Esophagus (tissue), 2 donors: ENCODE measurements around the gene NCOA3. TPM values are rescaled to one million over a fixed set of nuclear protein-coding genes. Genes with fewer than 3 reads are reported as not detected.
A peak's percentile ranks its signal among the peaks of the same experiment; 100 is the strongest.

Source experiments
- H3K27ac ChIP-seq, 2 donors: one replicate each; pipeline ENCODE4 v1.5.1; 2013; ENCODE audit warnings: low read depth in 2 of 2, mild to moderate bottlenecking in 2 of 2, inconsistent platforms in 1 of 2, low read length in 1 of 2, moderate library complexity in 1 of 2
- H3K27me3 ChIP-seq, 2 donors: one replicate each; pipeline ENCODE4 v1.6.1; 2013; ENCODE audit warnings: low read length in 2 of 2, control low read depth in 1 of 2, mild to moderate bottlenecking in 1 of 2; ENCODE audit not compliant: insufficient read depth in 2 of 2, control insufficient read depth in 1 of 2
- H3K36me3 ChIP-seq, 2 donors: one replicate each; pipeline ENCODE4 v1.6.1; 2013; ENCODE audit warnings: low read length in 1 of 2; ENCODE audit not compliant: control insufficient read depth in 2 of 2, insufficient read depth in 2 of 2
- H3K4me1 ChIP-seq, 2 donors: one replicate each; pipeline ENCODE4 v1.6.1; 2013; ENCODE audit warnings: low read length in 1 of 2; ENCODE audit not compliant: control insufficient read depth in 2 of 2, insufficient read depth in 2 of 2
- H3K4me3 ChIP-seq, 2 donors: one replicate each; pipeline ENCODE4 v1.5.1; 2013; ENCODE audit warnings: low read length in 2 of 2, mild to moderate bottlenecking in 2 of 2, low read depth in 1 of 2, moderate library complexity in 1 of 2
- H3K9me3 ChIP-seq, 2 donors: one replicate each; pipeline ENCODE4 v1.6.1; 2013; ENCODE audit warnings: mild to moderate bottlenecking in 2 of 2, low read depth in 1 of 2, low read length in 1 of 2, moderate library complexity in 1 of 2; ENCODE audit not compliant: control insufficient read depth in 2 of 2, insufficient read depth in 1 of 2
- WGBS, 2 donors: extraction: QIAGEN DNeasy Blood & Tissue Kit; methylation state at CpG; one replicate each; pipeline ENCODE4 v1.1.7; 2013; 5-methylcytosine and 5-hydroxymethylcytosine counted together
- polyA plus RNA-seq, 2 donors: library from polyadenylated mRNA; stranded (reverse); fragments of 200-250 nt; gene quantifications; one replicate each; pipeline ENCODE4 v1.2.3, GENCODE V29; 2013
- donor health status: healthy with polysubstance abuse.
- donor health status: Bipolar disorder and iron deficiency.

NCOA3 gene
- polyA plus RNA-seq, 2 donors = 7.2 to 7.8 TPM

DNA sequence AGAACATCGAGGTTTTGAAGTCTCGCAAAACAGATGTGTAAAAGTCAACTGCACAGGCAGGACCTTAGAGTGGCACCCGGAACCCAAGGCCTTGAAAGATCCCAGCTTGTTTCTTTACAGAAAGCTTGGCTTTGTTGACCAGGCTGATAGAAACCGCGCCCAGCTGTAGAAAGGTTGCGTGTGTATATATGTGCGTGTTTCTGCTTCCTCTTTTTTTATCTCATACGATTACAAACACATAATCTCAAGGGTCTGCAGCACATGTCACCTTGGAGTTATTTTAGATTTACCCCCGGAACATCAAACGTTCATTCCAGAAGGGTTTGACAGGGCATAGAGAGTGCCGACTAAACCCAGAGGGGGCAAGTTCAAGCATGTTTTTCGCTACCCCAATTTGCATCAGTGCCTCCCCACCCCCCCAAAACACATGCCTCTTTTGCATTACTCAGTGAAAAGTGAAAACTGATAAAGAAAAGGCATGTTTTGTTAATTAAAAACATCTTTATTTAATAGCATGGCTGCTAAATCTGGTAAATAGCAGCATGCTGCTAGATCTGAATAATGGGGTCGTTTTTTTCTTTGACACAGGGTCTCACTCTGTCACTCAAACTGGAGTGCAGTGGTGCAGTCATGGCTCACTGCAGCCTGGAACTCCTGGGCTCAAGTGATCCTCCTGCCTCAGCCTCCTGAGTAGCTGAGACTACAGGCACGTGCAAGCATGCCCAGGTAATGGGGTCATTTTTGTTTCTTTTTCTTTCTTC, 33.2 kb upstream of the NCOA3 start:
- Histone ChIP-seq H3K4me1 (peaks cover 0 to 2% of the 10 kb centered on the region in 2 donors), H3K4me3 (no peak overlapping the region), H3K27ac (no peak overlapping the region), H3K9me3 (no peaks in the 10 kb centered on the region), H3K36me3 (no peaks in the 10 kb centered on the region), H3K27me3 (no peaks in the 10 kb centered on the region)
- 55 to 66% methylated on average over 14 of the region's 14 CpGs for WGBS, 2 donors

DNA sequence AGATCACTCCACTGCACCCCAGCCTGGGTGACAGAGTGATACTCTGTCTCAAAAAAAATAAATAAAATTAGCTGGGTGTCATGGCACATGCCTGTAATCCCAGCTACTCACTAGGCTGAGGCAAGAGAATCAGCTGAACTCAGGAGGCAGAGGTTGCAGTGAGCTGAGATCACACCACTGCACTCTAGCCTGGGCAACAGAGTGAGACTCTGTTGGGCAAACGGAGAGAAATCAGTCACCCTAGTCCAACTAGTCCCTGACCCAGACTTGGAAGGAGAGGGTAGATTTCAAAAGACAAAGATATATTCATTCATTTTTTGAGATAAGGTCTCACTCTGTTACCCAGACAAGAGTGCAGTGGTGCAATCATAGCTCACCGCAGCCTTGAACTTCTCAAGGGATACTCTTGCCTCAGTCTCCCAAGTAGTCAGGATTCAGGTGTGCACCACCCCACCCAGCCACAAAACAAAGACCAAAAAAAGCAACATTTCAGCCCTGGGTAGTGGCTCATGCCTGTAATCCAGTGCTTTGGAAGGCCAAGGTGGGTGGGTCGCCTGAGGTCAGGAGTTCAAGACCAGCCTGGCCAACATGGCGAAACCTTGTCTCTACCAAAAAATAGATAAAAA, 26.2 kb upstream of the NCOA3 start:
- Histone ChIP-seq H3K9me3 (no peaks in the 10 kb centered on the region), H3K27me3 (no peaks in the 10 kb centered on the region), H3K36me3 (no peaks in the 10 kb centered on the region), H3K27ac (no peak overlapping the region), H3K4me3 (no peak overlapping the region), H3K4me1 (no peaks in the 10 kb centered on the region)
- 93 to 95% methylated on average over 4 of the region's 4 CpGs for WGBS, 2 donors

GRCh38 chr20:47476452-47476851, 25.2 kb upstream of the NCOA3 start:
- H3K27me3 ChIP-seq = no peaks in the 10 kb centered on the region
- H3K4me1 ChIP-seq = no peaks in the 10 kb centered on the region
- H3K9me3 ChIP-seq = no peaks in the 10 kb centered on the region
- WGBS, 2 donors = 94 to 96% methylated on average over 2 of the region's 2 CpGs
- H3K4me3 ChIP-seq = no peak overlapping the region
- H3K27ac ChIP-seq = no peak overlapping the region
- H3K36me3 ChIP-seq = no peaks in the 10 kb centered on the region

GRCh38 chr20:47479093-47479492, 22.6 kb upstream of the NCOA3 start:
- Histone ChIP-seq H3K4me3 (no peak overlapping the region), H3K9me3 (no peaks in the 10 kb centered on the region), H3K27me3 (no peaks in the 10 kb centered on the region), H3K4me1 (no peaks in the 10 kb centered on the region), H3K27ac (no peak overlapping the region), H3K36me3 (no peaks in the 10 kb centered on the region)
- WGBS, 2 donors = 91 to 95% methylated on average over 4 of the region's 4 CpGs

DNA sequence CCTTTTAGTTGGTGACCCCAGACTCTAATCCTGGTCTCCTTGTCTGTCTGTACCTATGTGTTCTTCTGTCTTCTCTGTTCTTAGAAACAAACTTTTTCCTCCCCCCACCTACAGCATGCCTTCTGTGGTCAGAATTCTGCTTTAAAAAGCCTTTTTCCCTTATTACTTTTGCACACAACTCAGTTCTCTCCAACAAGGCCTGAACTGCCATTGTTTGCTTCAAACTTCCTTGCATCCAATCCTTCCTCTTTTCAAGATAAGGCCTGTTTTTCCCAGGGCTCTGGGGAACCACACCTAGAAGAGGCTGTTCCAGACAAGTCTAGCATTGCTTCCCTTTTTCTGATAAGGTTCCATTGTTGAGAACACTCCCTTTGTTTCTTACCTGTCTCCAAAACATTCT, 22.2 kb upstream of the NCOA3 start:
- Histone ChIP-seq H3K4me1 (no peaks in the 10 kb centered on the region), H3K36me3 (no peaks in the 10 kb centered on the region), H3K4me3 (no peak overlapping the region), H3K27ac (no peak overlapping the region), H3K9me3 (no peaks in the 10 kb centered on the region), H3K27me3 (no peaks in the 10 kb centered on the region)

- Histone ChIP-seq H3K36me3 (no peaks in the 10 kb centered on the region), H3K9me3 (no peaks in the 10 kb centered on the region), H3K27me3 (no peaks in the 10 kb centered on the region), H3K27ac (no peak overlapping the region), H3K4me3 (no peak overlapping the region), H3K4me1 (no peaks in the 10 kb centered on the region)
- WGBS, 2 donors = 91 to 92% methylated on average over 6 of the region's 6 CpGs
Observed at GRCh38 chr20:47480239-47480638, 21.4 kb upstream of the NCOA3 start.

- Histone ChIP-seq H3K4me3 (no peak overlapping the region), H3K36me3 (no peaks in the 10 kb centered on the region), H3K27me3 (no peaks in the 10 kb centered on the region), H3K4me1 (no peaks in the 10 kb centered on the region), H3K27ac (no peak overlapping the region), H3K9me3 (no peaks in the 10 kb centered on the region)
Observed at GRCh38 chr20:47480705-47481104, 21.0 kb upstream of the NCOA3 start.

DNA sequence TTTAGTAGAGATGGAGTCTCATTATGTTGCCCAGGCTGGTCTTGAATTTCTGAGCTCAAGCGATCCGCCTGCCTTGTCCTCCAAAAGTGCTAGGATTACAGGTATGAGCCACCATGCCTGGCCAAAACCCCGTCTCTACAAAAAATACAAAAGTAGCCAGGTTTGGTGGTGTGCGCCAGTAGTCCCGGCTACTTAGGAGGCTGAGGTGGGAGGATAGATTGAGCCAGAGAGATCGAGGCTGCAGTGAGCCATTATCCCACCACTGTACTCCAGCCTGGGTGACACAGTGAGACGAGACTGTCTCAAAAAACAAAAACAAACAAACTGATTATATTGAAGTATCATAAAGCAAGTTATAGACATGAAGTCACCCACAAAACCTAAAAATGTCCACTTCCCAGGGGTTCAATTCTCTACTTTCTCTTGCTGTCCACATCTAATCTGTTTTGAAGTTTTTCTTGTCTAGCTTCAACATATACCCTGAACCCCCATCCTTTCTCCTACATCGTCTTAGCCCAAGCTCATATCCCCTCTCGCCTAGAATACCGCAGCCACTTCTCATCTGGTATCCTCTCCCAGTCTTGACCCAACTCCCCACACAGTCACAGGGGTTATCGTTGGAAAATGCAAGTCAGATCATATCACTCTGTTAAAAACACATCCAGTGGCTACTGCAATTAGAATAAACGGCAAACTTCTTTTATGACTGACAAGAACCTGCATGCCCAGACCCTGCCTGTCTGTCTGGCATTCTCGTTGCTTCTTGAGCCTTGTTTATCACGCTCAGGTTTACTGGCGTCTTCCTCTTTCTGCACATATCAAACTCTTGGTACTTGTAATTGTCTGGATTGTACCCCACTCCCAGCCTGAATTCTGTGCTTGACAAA, 20.1 kb upstream of the NCOA3 start:
- Histone ChIP-seq H3K36me3 (no peaks in the 10 kb centered on the region), H3K27me3 (no peaks in the 10 kb centered on the region), H3K4me3 (no peak overlapping the region), H3K4me1 (no peaks in the 10 kb centered on the region), H3K9me3 (no peaks in the 10 kb centered on the region), H3K27ac (peak overlapping the region; percentile 4 to 60)
- WGBS, 2 donors = 60 to 71% methylated on average over 15 of the region's 15 CpGs

GRCh38 chr20:47482705-47483104, 19.0 kb upstream of the NCOA3 start:
- Histone ChIP-seq H3K27me3 (no peaks in the 10 kb centered on the region), H3K4me3 (no peak overlapping the region), H3K27ac (no peak overlapping the region), H3K36me3 (no peaks in the 10 kb centered on the region), H3K4me1 (no peaks in the 10 kb centered on the region), H3K9me3 (no peaks in the 10 kb centered on the region)
- 87 to 95% methylated on average over 2 of the region's 2 CpGs for WGBS, 2 donors
